HEK293 (cell line): Measurements from ENCODE around the gene DENND1A.

ENCODE experiments used
- CTCF ChIA-PET: fragments of 350-600 bp; formaldehyde crosslinking; extraction: SDS; loops from one replicate; lab custom pipeline; 2021; ENCODE audit warnings: antibody characterized with exemption; lab: Yijun Ruan, JAX
- POLR2A ChIA-PET: fragments of 300-600 bp; formaldehyde crosslinking; extraction: SDS; loops from one replicate; lab custom pipeline; 2020; ENCODE audit warnings: antibody characterized with exemption, inconsistent platforms; lab: Yijun Ruan, JAX
- H3K27ac ChIP-seq: fragments of 200-500 bp; sonication (Bioruptor generic); 2 replicates; pipeline ENCODE4 v1.5.1; 2014; ENCODE audit warnings: low read depth, low read length, control low read depth, inconsistent platforms; ENCODE audit errors: extremely low read depth
- H3K36me3 ChIP-seq, 2 experiments: fragments of 200-500 bp in 1 of 2; sonication (Bioruptor generic) in 1 of 2; 1 replicate in 1 of 2; 2 replicates in 1 of 2; pipeline ENCODE4 v1.5.1; 2014 to 2017; ENCODE audit warnings: inconsistent platforms in 2 of 2, low read length in 2 of 2; ENCODE audit not compliant: control insufficient read depth in 2 of 2, insufficient read depth in 1 of 2
- H3K4me1 ChIP-seq: fragments of 200-500 bp; sonication (Bioruptor generic); 2 replicates; pipeline ENCODE4 v1.5.1; 2014; ENCODE audit warnings: mild to moderate bottlenecking, low read length, inconsistent platforms; ENCODE audit not compliant: control insufficient read depth, insufficient read depth
- H3K4me3 ChIP-seq: 2 replicates; pipeline ENCODE4 v1.5.1; 2011; ENCODE audit warnings: low read depth, mild to moderate bottlenecking, control low read depth, low read length, moderate library complexity
- H3K9me3 ChIP-seq: fragments of 200-500 bp; sonication (Bioruptor generic); 2 replicates; pipeline ENCODE4 v1.5.1; 2014; ENCODE audit warnings: low read depth, low read length, inconsistent platforms; ENCODE audit not compliant: control insufficient read depth, insufficient read depth
- GLIS1 ChIP-seq: fragments of 450-650 bp; formaldehyde crosslinking; IDR thresholded peaks from 2 replicates; pipeline ENCODE4 v1.5.1; 2016; ENCODE audit warnings: missing biosample characterization, missing genetic modification characterization
- GLIS2 ChIP-seq: fragments of 450-650 bp; formaldehyde crosslinking; IDR thresholded peaks from 2 replicates; pipeline ENCODE4 v1.5.1; 2016; ENCODE audit warnings: missing biosample characterization, missing genetic modification characterization
- KLF1 ChIP-seq: fragments of 450-650 bp; formaldehyde crosslinking; IDR thresholded peaks from 2 replicates; pipeline ENCODE4 v1.5.1; 2016; ENCODE audit warnings: missing biosample characterization, missing genetic modification characterization
- PATZ1 ChIP-seq: fragments of 450-650 bp; formaldehyde crosslinking; IDR thresholded peaks from 2 replicates; pipeline ENCODE4 v1.5.1; 2016; ENCODE audit warnings: missing biosample characterization, missing genetic modification characterization
- SP2 ChIP-seq: fragments of 450-650 bp; formaldehyde crosslinking; IDR thresholded peaks from 2 replicates; pipeline ENCODE4 v1.5.1; 2016; ENCODE audit warnings: missing biosample characterization, missing genetic modification characterization
- SP3 ChIP-seq: fragments of 450-650 bp; formaldehyde crosslinking; IDR thresholded peaks from 2 replicates; pipeline ENCODE4 v1.5.1; 2016; ENCODE audit warnings: missing biosample characterization, missing genetic modification characterization
- WT1 ChIP-seq: fragments of 450-650 bp; formaldehyde crosslinking; IDR thresholded peaks from 2 replicates; pipeline ENCODE4 v1.5.1; 2016; ENCODE audit warnings: missing biosample characterization, missing genetic modification characterization
- ZBTB17 ChIP-seq: fragments of 450-650 bp; formaldehyde crosslinking; IDR thresholded peaks from 2 replicates; pipeline ENCODE4 v1.5.1; 2016; ENCODE audit warnings: missing biosample characterization, missing genetic modification characterization
- ZBTB20 ChIP-seq: fragments of 450-650 bp; formaldehyde crosslinking; IDR thresholded peaks from 2 replicates; pipeline ENCODE4 v1.5.1; 2016; ENCODE audit warnings: missing biosample characterization, missing genetic modification characterization
- ZBTB48 ChIP-seq: fragments of 450-650 bp; formaldehyde crosslinking; IDR thresholded peaks from 2 replicates; pipeline ENCODE4 v1.5.1; 2016; ENCODE audit warnings: missing biosample characterization, missing genetic modification characterization
- ZFHX2 ChIP-seq: fragments of 450-650 bp; formaldehyde crosslinking; conservative IDR thresholded peaks from 2 replicates; pipeline ENCODE4 v1.5.1; 2016; ENCODE audit warnings: missing biosample characterization, missing genetic modification characterization
- ZIC2 ChIP-seq: fragments of 450-650 bp; formaldehyde crosslinking; IDR thresholded peaks from 2 replicates; pipeline ENCODE4 v1.5.1; 2016; ENCODE audit warnings: missing biosample characterization, missing genetic modification characterization
- ZNF335 ChIP-seq: fragments of 450-650 bp; formaldehyde crosslinking; conservative IDR thresholded peaks from 2 replicates; pipeline ENCODE4 v1.5.1; 2016; ENCODE audit warnings: missing biosample characterization, missing genetic modification characterization
- ZNF510 ChIP-seq: fragments of 450-650 bp; formaldehyde crosslinking; IDR thresholded peaks from 2 replicates; pipeline ENCODE4 v1.5.1; 2018; ENCODE audit warnings: mild to moderate bottlenecking, missing genetic modification characterization, missing biosample characterization; ENCODE audit not compliant: insufficient replicate concordance
- ZNF530 ChIP-seq: fragments of 450-650 bp; formaldehyde crosslinking; IDR thresholded peaks from 2 replicates; pipeline ENCODE4 v1.5.1; 2016; ENCODE audit warnings: low read depth, missing biosample characterization, missing genetic modification characterization
- ZNF600 ChIP-seq: fragments of 450-650 bp; formaldehyde crosslinking; IDR thresholded peaks from 2 replicates; pipeline ENCODE4 v1.5.1; 2016; ENCODE audit warnings: missing biosample characterization, missing genetic modification characterization
- ZNF664 ChIP-seq: fragments of 450-650 bp; formaldehyde crosslinking; IDR thresholded peaks from 2 replicates; pipeline ENCODE4 v1.5.1; 2016; ENCODE audit warnings: missing biosample characterization, missing genetic modification characterization
- ZSCAN30 ChIP-seq: fragments of 450-650 bp; IDR thresholded peaks from 2 replicates; pipeline ENCODE4 v1.5.1; 2018; ENCODE audit warnings: missing biosample characterization, mild to moderate bottlenecking, missing genetic modification characterization, moderate library complexity
- TF ChIP-seq, protein P1 (sequence below): fragments of 450-650 bp; formaldehyde crosslinking; IDR thresholded peaks from 2 replicates; pipeline ENCODE4 v1.5.1; 2017; ENCODE audit warnings: missing biosample characterization, missing genetic modification characterization
- TF ChIP-seq, protein P2 (sequence below): fragments of 450-650 bp; IDR thresholded peaks from 2 replicates; pipeline ENCODE4 v1.5.1; 2018; ENCODE audit warnings: missing biosample characterization, mild to moderate bottlenecking, missing genetic modification characterization
- TF ChIP-seq, protein P3 (sequence below): fragments of 450-650 bp; formaldehyde crosslinking; IDR thresholded peaks from 2 replicates; pipeline ENCODE4 v1.5.1; 2016; ENCODE audit warnings: missing biosample characterization, missing genetic modification characterization

The DENND1A gene

DNA sequence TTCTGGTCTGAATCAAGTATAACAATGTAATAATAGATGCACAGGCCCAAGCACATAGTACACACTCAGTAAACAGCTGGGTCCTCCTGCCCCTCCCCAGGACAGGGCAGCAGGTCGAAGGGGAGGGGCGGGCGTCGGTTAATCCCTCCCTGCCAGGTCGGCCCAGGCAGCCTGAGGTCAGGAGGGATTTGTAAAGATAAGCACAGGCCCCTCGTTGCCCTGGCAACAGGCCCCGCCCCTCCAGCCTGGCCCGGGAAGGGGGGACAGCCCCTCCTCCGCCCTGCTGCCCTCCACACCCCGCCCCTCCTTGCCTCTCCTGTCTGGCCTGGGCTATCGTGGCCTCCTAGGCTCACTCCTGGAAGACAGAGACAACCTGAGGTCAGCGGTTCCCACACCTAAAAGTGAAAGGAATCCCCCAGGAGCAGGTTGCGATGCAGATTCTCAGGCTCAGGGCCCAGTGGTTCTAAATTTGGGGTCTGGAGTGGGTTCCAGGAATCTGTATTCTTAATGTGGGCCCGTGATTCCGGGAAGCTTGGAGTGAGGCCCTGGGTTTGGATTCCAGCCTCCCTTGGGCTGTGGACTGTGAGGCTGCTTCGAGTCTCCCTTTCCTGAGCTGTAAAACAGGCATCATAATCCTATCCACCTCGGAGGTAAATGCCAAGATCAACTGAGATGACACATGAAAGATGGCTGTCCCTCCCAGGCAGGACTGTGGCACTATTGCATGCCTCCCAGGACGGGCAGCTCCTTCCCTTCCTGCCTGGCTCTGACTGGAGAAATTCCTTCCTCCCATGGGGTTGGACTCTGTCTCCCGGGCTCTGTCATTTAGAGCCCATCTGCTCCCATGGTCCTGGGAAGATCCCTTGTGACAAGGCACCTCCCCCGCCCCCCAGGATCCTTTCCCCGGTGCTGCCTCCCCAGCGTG lies 569.5 kb downstream of the DENND1A start:
- CTCF ChIA-PET = interaction anchor here (0.8 to 2.8 kb wide), 3 partner anchors 10 to 91 kb away, joined by 3 to 17 read pairs (median 13); no protein-coding TSS in a partner anchor
- POLR2A ChIA-PET = interaction anchor here (1.5 kb wide), 1 partner anchor 11 kb away, joined by 4 read pairs; no protein-coding TSS in a partner anchor
- Histone ChIP-seq H3K4me1 (no peaks in the 10 kb centered on the region), H3K4me3 (no peak overlapping the region), H3K27ac (no peak overlapping the region), H3K9me3 (no peaks in the 10 kb centered on the region)
- TF ChIP-seq, protein P1, sequence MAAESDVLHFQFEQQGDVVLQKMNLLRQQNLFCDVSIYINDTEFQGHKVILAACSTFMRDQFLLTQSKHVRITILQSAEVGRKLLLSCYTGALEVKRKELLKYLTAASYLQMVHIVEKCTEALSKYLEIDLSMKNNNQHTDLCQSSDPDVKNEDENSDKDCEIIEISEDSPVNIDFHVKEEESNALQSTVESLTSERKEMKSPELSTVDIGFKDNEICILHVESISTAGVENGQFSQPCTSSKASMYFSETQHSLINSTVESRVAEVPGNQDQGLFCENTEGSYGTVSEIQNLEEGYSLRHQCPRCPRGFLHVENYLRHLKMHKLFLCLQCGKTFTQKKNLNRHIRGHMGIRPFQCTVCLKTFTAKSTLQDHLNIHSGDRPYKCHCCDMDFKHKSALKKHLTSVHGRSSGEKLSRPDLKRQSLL (tag by site-specific recombination) = no peak
- TF ChIP-seq KLF1 = peak; percentile 86
- peak; percentile 23; the same call in 1 of the 2 replicates for TF ChIP-seq ZBTB17 (tag by site-specific recombination)
- TF ChIP-seq, protein P2, sequence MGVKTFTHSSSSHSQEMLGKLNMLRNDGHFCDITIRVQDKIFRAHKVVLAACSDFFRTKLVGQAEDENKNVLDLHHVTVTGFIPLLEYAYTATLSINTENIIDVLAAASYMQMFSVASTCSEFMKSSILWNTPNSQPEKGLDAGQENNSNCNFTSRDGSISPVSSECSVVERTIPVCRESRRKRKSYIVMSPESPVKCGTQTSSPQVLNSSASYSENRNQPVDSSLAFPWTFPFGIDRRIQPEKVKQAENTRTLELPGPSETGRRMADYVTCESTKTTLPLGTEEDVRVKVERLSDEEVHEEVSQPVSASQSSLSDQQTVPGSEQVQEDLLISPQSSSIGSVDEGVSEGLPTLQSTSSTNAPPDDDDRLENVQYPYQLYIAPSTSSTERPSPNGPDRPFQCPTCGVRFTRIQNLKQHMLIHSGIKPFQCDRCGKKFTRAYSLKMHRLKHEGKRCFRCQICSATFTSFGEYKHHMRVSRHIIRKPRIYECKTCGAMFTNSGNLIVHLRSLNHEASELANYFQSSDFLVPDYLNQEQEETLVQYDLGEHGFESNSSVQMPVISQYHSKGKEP (tag by site-specific recombination) = no peak
- TF ChIP-seq, protein P3, sequence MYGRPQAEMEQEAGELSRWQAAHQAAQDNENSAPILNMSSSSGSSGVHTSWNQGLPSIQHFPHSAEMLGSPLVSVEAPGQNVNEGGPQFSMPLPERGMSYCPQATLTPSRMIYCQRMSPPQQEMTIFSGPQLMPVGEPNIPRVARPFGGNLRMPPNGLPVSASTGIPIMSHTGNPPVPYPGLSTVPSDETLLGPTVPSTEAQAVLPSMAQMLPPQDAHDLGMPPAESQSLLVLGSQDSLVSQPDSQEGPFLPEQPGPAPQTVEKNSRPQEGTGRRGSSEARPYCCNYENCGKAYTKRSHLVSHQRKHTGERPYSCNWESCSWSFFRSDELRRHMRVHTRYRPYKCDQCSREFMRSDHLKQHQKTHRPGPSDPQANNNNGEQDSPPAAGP (tag by site-specific recombination) = peak; percentile 76; the same call in 1 of the 2 replicates
- TF ChIP-seq ZIC2 (tag by site-specific recombination) = 0 out of 2 replicates have a peak, but pooled peaks have one; percentile 14
- peak; percentile 96 for TF ChIP-seq ZNF664 (tag by site-specific recombination)
- peak; percentile 44; the same call in 1 of the 2 replicates for TF ChIP-seq GLIS1
- TF ChIP-seq ZNF600 (tag by site-specific recombination) = 0 out of 2 replicates have a peak, but pooled peaks have one; percentile 12
- TF ChIP-seq ZBTB48 (tag by site-specific recombination) = peak; percentile 35; the same call in 1 of the 2 replicates
- TF ChIP-seq WT1 (tag by site-specific recombination) = 0 out of 2 replicates have a peak, but pooled peaks have one; percentile 20
- no peak for TF ChIP-seq ZNF510 (tag by site-specific recombination)
- TF ChIP-seq GLIS2 (tag by site-specific recombination) = peak; percentile 50
- TF ChIP-seq PATZ1 = peak; percentile 57
- TF ChIP-seq ZNF335 (tag by site-specific recombination) = 0 out of 2 replicates have a peak, but pooled peaks have one; percentile 13
- TF ChIP-seq SP2 (tag by site-specific recombination) = peak; percentile 57
- no peak for TF ChIP-seq ZNF530
- no peak for TF ChIP-seq ZFHX2 (tag by site-specific recombination)
- peak; percentile 60 for TF ChIP-seq SP3
- peak; percentile 99 for TF ChIP-seq ZBTB20 (tag by site-specific recombination)
- TF ChIP-seq ZSCAN30 (tag by site-specific recombination) = 0 out of 2 replicates have a peak, but pooled peaks have one; percentile 7
- TF ChIP-seq, all 188 proteins: peak for 16
- H3K36me3 ChIP-seq = no peaks in the 10 kb centered on the region
